Left ventricle myocardium inferior (tissue), 1 donor: ENCODE results near the gene CFAP97. TPM values are rescaled to one million over a fixed set of nuclear protein-coding genes. Genes with fewer than 3 reads are reported as not detected.

ENCODE experiments used
- DNase-seq: peaks from one replicate; pipeline ENCODE4 v3.0.0-alpha.2; 2020
- H3K27ac ChIP-seq: fragments of 200-600 bp; replicated peaks from 2 replicates; pipeline ENCODE4 v1.8.0; 2021
- H3K27me3 ChIP-seq: fragments of 200-600 bp; 2 replicates; pipeline ENCODE4 v1.8.0; 2021; ENCODE audit warnings: low read depth
- H3K36me3 ChIP-seq: fragments of 200-600 bp; 2 replicates; pipeline ENCODE4 v1.8.0; 2021
- H3K4me1 ChIP-seq: fragments of 200-600 bp; 2 replicates; pipeline ENCODE4 v1.8.0; 2021
- H3K4me3 ChIP-seq: fragments of 200-600 bp; 2 replicates; pipeline ENCODE4 v1.8.0; 2021; ENCODE audit warnings: mild to moderate bottlenecking, moderate library complexity
- H3K9me3 ChIP-seq: fragments of 200-600 bp; replicated peaks from 2 replicates; pipeline ENCODE4 v1.8.0; 2021
- intact Hi-C: fragments of 100-400 bp; cut with micrococcal nuclease; formaldehyde crosslinking; loops from one replicate; pipeline ENCODE4 v1.11.0; 2022
- total RNA-seq: library from RNA; stranded (reverse); fragmentation: NEBNext Ultra II Directional; extraction: Animal tissue kit (Norgen Biotek cat#: 25700); gene quantifications from one replicate; pipeline ENCODE4 v1.2.1, GENCODE V29; 2021
- TF ChIP-seq, protein P1 (sequence below): fragments of 200-600 bp; IDR thresholded peaks from 2 replicates; pipeline ENCODE4 v1.8.0; 2021; ENCODE audit warnings: antibody characterized with exemption, mild to moderate bottlenecking, borderline replicate concordance
- donor health status: DM: no; HTN: yes; CAD: no; lungs with severe emphysema.

CFAP97 gene
- total RNA-seq, 1 donor from 2014 or later = 11.7 TPM

DNA sequence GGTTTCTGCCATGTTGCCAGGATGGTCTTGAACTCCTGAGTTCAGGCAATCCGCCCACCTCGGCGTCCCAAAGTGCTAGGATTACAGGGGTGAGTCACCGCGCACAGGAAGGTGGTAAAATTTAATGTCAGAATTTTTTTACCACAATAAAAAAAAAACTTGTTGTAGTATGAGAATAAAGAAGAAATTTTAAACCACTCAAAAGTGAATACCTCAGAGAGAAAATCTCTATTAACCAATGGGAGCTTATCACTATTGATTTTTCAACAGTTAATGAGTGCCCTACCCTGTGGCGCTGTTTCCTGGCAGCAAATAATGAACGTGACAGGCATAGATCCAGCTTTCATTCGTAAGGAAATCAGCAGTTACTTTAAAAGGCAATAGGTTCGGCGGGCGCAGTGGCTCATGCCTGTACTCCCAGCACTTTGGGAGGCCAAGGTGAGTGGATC lies 93.4 kb downstream of the CFAP97 start:
- no peaks in the 10 kb centered on the region for H3K36me3 ChIP-seq
- intact Hi-C loops = no loop called here
- peaks cover 52% of the 10 kb centered on the region for H3K4me1 ChIP-seq
- no peaks in the 10 kb centered on the region for H3K27me3 ChIP-seq
- no peaks in the 10 kb centered on the region for H3K9me3 ChIP-seq
- H3K27ac ChIP-seq = peak overlapping the region; percentile 14
- TF ChIP-seq, protein P1, sequence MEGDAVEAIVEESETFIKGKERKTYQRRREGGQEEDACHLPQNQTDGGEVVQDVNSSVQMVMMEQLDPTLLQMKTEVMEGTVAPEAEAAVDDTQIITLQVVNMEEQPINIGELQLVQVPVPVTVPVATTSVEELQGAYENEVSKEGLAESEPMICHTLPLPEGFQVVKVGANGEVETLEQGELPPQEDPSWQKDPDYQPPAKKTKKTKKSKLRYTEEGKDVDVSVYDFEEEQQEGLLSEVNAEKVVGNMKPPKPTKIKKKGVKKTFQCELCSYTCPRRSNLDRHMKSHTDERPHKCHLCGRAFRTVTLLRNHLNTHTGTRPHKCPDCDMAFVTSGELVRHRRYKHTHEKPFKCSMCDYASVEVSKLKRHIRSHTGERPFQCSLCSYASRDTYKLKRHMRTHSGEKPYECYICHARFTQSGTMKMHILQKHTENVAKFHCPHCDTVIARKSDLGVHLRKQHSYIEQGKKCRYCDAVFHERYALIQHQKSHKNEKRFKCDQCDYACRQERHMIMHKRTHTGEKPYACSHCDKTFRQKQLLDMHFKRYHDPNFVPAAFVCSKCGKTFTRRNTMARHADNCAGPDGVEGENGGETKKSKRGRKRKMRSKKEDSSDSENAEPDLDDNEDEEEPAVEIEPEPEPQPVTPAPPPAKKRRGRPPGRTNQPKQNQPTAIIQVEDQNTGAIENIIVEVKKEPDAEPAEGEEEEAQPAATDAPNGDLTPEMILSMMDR = no peak
- H3K4me3 ChIP-seq = no peak overlapping the region
- DNase-seq = no peak

DNA sequence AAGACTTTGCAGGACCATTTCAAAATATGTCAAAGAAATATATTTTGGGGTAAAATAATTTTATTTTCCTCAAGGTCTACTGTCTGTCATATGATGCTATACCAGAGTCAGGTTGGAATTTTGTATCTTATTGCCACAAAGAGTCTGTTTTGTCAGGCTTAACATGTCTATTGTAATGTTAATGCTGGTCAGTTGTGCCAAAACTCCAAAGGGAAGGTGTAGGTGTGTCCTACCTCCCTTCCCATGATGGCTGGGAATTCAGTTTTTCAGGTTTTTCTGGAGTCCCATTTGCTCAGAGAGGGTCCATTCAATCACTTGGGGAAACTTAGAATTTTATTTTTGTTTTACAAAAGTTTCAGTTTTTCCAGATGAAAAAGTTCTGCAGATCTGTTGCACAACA lies 94.1 kb downstream of the CFAP97 start:
- Histone ChIP-seq H3K4me3 (no peak overlapping the region), H3K9me3 (no peaks in the 10 kb centered on the region), H3K36me3 (no peaks in the 10 kb centered on the region), H3K4me1 (peaks cover 52% of the 10 kb centered on the region), H3K27me3 (no peaks in the 10 kb centered on the region), H3K27ac (peak overlapping the region; percentile 14)
- intact Hi-C loops = no loop called here
- TF ChIP-seq, protein P1 = no peak
- no peak for DNase-seq

Other genes starting within 250 kb of the CFAP97 start
- not detected for gene HELT, start 185.5 kb downstream of the CFAP97 start, total RNA-seq
- gene SLC25A4, start 60.7 kb downstream of the CFAP97 start, total RNA-seq = 2,250 TPM
- 10.8 TPM for gene SNX25, start 5.6 kb upstream of the CFAP97 start, total RNA-seq
- gene LRP2BP, start 191.9 kb upstream of the CFAP97 start, total RNA-seq = 2.8 TPM
- gene ANKRD37, start 192.8 kb upstream of the CFAP97 start, total RNA-seq = 18.0 TPM
- gene UFSP2, start 222.0 kb upstream of the CFAP97 start, total RNA-seq = 51.2 TPM